Fibroblast of skin of right quadriceps (primary cell): ENCODE measurements around the gene TOMM20.
"Not testable (repeated sequence)": the region's sequence is repeated elsewhere in the genome, so short reads cannot be mapped to it uniquely, and the experiment has no call there.

ENCODE experiments used
- DNase-seq: peaks from one replicate; pipeline ENCODE4 v3.0.0-alpha.2; 2013

The TOMM20 gene

DNA sequence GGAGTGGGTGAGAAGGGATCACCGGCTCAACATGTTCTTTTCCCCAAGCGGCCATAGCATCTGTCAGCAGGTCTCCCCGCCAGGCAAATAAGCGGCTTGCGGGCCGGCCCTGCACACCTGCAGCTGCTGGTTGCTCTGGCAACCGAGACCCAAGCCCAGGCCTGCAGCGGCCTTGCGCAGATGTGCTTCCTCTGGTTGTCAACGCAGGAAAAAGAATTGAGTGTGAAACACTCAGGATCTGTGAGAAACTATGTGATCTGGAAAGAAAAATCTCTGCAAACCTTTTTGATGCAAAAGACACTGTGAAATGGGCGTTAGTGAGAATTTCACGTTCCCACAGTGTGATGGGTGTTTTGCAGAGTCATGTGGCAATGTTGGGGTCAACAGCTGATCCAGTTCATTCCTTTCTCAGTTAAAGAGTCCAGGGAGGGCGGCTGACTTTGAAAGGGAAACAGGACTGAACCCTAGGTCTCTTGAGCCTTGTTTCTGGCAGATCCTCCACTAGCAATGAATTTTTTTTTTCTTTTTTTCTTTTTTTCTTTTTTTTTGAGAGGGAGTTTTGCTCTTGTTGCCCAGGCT is 28.4 kb downstream of the TOMM20 start:
- DNase-seq: no peak

DNA sequence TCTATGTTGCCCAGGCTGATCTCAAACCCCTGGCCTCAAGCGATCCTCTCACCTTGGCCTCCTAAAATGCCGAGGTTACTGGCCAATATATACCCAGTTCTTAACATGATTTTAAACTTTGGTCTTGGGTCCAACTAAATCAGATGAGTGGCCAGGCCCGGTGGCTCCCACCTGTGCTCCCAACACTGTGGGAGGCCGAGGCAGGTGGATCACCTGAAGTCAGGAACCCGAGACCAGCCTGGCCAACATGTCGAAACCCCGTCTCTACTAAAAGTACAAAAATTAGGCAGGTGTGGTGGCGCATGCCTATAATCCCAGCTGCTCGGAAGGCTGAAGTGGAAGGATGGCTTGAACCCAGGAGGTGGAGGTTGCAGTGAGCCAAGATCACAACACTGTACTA is 29.6 kb downstream of the TOMM20 start:
- DNase-seq: no peak

DNA sequence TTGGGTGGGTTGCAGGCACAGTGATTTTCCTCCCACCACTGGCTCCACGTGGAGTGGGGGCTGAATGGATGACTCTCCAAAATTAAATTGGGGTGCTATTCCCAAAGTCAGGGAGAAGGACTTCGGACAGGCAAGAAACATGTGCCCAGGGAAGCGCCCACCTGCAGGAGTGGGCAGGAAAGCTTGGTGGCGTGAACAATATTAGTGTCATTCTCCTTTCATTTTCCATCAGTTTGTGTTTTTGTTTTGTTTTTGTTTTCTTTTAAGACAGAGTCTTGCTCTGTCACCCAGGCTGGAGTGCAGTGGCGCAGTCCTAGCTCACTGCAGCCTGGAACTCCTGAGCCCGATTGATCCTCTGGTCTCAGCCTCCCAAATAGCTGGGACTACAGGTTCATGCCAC is 30.1 kb downstream of the TOMM20 start:
- no peak for DNase-seq

DNA sequence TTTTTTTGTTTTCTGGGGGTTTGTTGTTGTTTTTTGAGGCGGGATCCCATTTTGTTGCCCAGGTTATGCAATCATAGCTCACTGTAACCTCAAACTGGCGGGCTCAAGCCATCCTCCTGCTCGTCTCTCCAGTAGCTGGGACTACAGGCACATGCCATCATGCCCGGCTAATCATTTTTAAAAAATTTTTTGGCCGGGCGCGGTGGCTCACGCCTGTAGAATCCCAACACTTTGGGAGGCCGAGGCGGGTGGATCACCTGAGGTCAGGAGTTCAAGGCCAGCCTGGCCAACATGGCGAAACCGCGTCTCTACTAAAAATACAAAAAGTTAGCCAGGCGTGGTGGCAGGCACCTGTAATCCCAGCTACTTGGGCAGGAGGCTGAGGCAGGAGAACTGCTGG is 31.1 kb downstream of the TOMM20 start:
- not testable (repeated sequence) for DNase-seq

DNA sequence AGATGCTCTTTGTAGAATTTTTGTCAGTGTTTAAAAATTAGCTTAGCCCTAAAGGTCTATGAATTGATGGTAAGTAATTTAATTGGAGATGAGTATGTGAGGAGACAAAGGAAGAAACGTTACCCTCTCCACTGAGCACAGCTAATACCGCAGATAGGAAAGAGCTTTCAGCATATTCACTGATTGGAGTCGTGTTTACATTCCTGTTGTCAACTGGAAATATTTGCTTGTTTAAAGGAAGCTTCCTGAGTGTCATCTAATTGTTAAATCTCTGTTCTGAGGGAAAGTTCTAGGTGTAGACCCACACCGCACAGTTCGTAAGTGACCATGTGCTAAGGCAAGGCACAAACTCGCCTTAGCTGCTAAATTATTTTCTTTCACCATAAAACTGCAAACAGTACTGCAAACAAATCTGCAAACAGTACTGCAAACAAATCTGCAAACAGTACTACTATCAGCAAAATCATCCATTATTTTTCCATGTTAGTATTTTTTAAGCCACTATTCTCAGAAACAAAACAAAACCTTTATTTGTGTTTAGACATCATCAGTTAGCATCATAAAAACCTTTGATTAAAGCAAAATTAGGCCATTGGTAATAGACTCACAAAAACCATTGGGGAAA is 32.6 kb downstream of the TOMM20 start:
- no peak for DNase-seq

DNA sequence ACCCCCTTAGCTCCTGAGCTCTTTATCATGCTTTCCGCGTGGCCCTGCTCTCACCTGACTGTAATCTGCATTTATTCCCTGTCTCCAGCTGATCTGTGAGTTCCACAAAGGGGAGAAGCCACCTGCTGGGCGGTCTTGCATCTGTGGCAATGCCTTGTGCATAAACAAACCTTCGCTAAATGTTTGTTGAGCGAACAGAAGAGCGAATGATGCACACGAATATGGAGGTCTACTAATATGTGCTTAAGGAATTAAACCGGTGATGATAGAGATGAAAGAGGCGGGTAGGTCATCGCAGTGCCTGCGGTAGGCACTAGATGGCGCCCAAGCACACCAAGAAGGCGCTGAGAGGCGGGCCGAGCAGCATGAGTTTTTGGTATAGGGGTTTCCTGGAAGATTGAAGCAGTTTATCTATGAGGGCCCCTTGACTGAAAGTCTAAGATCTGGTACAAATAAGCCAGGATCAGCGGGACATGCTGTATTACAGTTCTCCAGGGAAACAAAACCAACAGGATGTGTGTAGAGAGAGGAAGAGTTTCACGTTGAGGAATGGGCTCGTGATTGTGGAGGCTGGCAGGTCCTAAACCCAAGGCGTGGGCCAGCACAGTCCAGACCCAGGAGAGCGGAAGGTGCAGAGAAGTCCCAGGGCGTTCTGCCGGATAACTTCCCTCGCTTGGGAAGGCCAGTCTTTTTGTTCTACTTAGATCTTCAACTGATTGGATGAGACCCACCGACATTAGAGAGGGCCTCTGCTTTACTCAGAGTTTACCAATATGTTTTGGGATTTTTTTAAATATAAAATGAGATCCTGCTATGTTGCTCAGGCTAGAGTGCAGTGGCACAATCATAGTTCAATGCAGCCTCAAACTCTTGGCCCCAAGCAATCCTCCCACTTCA is 34.7 kb downstream of the TOMM20 start:
- DNase-seq: peak; percentile 65

DNA sequence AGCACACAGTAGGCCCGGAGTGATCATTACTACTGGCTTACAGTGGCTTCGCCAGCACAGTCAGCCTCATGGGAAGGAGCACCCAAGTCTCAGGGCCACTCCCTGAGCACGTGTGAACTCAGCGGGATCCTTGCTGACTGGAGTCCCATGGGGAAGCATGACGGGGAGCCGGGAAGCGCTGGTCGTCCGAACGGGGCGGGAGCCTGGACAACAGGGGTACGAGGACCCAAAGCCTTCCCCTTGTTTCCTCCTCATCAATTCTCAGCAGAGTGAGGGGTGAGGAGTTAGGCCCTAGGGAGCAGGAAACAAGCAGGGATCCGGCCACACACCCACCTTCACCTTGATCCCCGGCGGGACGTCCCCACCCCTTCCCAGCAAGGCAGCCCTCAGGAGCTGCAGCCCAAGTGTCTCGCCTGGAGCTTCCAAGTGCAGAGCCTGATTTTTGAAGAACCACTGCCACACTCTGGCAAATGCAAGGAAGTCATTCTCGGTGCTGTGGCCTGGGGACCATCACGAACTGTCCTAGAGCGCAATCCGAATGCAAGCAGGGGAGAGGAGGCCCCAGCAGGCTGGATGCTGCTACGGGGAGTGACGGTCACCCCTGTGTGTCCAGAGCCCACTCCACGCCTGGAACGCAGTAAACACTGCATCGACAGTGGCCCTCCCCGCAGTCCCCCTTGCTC is 35.5 kb downstream of the TOMM20 start:
- DNase-seq: peak; percentile 73

DNA sequence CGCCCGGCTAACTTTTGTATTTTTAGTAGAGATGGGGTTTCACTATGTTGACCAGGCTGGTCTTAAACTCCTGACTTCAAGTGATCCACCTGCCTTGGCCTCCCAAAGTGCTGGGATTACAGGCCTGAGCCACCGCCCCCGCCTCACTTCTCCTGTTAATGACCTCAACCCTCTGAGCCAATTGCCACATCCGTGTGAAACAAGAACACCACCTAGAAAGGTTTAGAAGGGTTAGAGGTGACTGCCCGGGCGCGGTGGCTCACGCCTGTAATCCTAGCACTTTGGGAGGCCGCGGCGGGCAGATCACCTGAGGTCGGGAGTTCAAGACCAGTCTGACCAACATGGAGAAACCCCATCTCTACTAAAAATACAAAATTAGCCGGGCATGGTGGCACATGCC is 36.2 kb downstream of the TOMM20 start:
- DNase-seq: not testable (repeated sequence)

DNA sequence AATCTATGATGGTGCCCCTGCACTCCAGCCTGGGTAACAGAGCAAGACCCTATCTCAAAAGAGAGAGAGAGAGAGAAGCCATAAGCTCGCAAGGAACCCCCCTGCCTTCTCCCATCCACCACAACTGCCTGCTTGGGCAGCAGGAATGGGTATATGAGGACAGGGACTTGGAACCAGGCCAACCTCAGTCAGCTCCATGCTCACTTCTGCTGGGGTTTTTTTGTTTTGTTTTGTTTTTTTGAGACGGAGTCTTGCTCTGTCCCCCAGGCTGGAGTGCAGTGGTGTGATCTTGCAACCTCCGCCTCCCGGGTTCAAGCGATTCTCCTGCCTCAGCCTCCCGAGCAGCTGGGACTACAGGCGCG is 36.6 kb downstream of the TOMM20 start:
- not testable (repeated sequence) for DNase-seq

DNA sequence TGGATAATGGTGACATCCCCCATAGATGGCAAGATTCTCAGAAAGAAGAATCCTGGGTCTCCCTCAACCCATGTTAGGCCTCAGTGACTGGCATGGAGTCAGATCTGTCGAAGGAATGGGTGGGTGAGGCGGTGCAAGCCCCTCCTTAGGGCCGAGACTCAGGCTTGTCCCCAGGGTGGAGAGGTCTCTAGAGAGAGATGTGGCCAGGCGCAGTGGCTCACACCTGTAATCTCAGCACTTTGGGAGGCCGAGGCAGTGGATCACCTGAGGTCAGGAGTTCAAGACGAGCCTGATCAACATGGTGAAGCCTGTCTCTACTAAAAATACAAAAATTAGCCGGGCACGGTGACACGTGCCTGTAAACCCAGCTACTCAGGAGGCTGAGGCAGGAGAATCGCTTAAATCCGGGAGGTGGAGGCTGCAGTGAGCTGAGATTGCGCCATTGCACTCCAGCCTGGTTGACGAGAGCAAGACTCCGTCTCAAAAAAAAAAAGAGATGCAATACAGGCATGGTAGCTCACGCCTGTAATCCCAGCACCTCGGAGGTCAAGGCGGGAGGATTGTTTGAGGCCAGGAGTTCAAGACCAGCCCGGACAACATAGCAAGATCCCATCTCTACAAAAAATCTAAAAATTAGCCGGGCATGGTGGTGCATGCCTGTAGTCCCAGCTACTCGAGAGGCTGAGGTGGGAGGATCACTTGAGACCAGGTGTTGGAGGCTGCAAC is 37.2 kb downstream of the TOMM20 start:
- not testable (repeated sequence) for DNase-seq

DNA sequence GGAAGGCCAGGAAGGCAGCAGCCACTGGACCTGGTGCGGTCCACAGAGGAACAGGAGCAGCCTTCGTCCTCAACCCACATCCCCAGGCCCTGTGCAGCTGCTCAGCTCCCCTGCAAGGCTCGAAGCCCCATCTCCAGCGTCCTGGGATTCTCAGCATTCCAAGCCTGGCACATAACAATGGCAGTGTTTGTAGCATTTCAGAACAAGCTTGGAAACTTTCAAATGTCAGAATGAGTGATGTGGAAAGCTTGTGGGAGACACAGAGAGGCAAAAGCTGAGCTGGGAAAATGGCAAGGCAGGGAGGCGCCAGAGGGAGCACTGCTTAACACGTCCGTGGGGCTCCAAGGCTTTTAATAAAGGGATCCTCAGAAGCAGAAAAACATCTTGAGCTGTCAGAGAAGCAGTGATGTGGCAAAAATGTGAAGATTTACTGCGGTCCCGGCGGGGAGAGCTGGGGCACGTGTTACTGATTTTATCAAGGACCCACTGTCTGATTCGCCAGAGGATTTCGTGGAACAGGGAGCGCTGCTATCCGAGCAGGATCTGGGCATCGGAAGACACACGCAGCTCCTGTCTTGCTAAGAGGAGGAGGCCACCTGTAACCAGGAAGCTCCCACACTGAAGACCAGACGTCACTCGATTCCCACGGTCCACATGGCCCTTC is 38.1 kb downstream of the TOMM20 start:
- DNase-seq: peak; percentile 64

DNA sequence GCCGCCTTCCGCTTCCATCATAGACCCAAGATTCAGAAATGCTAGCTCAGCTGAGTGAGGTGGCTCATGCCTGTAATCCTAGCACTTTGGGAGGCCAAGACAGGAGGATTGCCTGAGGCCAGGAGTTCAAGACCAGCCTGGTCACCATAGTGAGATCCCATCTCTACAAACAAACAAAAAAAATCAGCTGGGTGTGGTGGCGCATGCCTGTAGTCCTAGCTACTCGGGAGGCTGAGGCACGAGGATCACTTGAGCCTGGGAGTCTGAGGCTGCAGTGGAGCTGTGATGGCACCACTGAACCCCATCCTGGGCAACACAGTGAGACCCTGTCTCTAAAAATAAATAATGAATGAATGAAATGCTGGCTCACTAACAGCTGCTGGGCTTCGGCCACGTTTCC is 39.7 kb downstream of the TOMM20 start:
- no peak for DNase-seq

DNA sequence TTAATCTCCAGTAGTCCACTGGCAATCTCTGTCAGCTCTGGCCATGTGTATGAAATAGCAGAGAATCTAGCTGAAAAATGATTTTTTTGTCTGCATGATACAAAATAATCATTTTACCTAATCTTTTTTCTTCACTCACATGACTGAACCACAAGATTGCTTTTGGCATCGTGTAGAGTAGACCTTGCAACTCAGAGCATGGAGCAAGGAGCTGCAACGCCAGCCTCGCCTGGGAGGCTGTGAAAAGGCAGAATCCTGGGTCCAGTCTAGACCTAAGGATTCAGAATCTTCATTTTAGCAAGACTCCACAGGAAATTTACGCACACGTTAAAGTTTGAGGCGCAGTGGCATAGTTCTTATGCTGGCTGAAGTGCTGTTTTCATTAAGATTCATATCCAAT is 40.2 kb downstream of the TOMM20 start:
- DNase-seq: no peak

DNA sequence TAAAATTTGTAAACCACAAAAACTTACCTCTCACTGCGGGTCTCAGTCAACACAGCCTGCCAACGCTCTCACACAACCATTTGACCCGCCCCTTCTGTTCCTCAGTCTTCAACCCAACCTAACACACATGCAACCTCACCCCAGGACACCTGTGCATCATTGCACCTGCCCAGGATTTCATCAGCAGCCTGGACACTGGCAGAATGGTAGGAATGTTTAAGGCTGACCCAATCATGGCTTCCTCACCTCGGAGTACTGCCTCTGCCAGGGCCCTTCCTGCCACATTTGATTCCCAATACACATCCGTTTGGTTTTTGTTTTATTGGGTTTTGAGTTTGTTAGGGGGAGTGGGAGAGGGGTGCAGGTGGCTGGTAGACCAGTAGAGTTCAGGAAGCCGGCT is 40.7 kb downstream of the TOMM20 start:
- no peak for DNase-seq

DNA sequence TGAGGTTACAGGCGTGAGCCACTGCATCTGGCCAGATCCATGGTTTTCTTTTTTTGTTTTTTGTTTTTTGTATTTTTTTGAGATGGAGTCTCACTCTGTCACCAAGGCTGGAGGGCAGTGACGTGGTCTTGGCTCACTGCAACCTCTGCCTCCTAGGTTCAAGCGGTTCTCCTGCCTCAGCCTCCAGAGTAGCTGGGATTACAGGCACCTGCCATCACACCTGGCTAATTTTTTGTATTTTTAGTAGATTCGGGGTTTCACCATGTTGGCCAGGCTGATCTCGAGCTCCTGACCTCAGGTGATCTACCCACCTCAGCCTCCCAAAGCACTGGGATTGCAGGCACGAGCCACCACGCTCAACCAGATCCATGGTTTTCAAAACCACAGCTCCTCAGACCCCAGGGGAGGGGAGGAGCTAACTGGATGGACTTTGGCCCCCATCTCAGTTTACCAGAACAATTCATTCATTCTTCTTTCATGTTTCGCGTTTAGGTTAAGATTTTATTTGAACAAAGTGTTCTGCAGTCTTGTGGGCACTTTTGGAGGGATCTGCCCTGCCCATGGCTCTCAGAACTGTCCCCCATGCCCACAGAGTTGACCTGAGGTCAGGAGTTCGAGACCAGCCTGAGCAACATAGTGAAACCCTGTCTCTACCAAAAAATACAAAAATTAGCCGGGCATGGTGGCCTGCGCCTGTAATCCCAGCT is 43.1 kb downstream of the TOMM20 start:
- DNase-seq: not testable (repeated sequence)

DNA sequence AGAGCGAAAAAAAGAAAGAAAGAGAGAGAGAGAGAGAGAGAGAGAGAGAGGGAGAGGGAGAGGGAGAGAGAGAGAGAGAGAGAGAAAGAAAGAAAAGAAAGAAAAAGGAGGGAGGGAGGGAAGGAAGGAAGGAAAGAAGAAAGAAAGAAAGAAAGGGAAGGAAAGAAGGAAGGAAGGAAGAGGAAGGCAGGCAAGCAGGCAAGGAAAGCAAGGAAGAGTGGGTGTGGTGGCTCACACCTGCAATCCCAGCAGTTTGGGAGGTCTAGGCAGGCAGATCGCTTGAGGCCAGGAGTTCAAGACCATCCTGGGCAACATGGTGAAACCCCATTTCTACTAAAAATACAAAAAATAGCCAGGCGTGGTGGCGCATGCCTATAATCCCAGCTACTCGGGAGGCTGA is 47.8 kb downstream of the TOMM20 start:
- DNase-seq: not testable (repeated sequence)

DNA sequence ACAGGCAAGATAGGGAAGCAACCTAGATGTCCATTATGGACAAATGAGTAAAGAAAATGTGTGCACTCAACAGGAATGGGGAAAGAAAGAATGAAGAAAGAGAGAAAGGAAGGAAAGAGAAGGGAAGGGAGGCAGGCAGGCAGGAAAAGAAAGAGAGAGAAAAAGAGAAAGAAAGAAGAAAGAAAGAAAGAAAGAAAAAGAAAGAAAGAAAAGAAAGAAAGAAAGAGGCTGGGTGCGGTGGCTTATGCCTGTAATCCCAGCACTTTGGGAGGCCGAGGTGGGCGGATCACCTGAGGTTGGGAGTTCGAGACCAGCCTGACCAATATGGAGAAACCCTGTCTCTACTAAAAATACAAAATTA is 48.4 kb downstream of the TOMM20 start:
- not testable (repeated sequence) for DNase-seq

DNA sequence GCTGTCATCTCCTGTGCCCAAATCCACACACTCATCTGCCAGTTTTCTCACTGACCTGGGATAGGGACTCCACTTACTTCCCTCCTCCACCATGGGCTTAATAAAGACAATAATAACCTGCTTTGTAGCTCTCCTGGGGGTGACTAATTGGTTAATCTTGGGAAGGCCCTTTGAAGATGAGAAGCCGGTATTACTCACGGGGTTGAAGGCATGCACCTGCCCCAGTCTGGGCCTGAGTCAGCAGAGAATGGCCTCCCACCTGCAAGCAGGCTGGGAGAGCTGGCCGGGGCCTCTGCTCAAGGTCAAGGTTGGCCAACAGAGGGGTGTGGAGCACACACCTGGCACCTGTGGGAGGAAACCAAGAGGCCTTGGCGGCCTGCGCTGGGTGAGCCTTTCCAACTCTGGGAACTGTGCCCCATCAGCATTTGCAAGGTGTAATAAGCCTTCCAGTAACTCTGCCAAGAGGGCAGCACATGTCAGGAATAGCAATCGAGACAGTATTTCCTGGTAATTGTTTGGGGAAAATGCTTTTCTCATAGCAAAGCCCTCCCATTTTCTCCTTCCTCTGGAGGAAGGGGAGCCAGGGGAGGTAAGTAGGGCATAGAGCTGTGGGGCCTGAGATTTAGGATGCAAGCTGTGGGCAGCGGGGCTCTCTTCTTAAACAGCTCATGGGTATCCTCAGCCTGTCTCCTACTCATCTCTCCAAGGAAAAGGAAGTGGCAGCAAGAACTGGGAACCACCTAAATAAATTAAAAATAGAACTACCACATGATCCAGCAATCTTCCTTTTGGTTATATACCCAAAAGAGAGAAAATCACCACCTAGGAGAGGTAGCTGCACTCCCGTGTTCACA is 49.0 kb downstream of the TOMM20 start:
- no peak for DNase-seq

DNA sequence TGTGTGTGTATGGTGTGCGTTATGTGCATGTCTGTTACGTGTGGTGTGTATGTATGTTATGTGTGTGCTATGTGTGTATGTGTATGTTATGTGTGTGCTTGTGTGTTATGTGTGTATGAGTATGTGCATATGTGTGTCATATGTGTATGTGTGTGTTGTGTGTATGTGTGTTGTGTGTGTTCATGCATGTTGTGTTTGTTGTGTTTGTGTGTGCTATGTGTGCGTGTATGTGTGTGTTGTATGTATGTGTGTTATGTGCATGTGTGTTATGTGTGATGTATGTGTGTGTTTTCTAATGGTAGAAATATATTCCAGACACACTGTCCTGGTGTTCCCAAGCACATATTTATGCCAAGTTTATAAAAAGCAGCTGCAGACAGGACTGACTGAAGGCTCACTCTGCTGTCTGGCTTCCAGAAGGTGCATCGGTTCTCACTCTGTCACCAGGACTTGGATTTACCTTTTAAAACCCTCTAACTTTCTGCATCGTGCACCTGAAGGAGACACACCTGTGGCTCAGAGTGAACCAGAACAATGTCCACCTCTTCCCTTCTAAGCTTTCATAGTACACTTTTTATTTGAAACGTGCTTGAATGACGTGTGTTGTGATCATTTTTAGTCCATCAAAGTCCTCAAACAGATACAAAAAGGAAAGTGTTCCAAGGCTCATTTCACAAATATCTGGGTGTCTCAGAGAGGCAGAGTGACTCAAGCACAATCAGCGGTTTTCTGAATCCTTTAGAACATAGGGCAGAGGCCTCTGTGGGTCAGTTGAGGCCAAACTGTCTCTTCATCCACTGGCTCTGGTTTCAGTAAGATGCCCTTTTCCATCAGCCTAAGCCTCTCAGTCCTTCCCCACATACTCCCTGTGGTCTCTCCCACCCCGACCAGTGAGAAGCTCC is 49.9 kb downstream of the TOMM20 start:
- peak; percentile 40 for DNase-seq
